Measurements from ENCODE around the gene LEMD3.

Gene LEMD3

DNA sequence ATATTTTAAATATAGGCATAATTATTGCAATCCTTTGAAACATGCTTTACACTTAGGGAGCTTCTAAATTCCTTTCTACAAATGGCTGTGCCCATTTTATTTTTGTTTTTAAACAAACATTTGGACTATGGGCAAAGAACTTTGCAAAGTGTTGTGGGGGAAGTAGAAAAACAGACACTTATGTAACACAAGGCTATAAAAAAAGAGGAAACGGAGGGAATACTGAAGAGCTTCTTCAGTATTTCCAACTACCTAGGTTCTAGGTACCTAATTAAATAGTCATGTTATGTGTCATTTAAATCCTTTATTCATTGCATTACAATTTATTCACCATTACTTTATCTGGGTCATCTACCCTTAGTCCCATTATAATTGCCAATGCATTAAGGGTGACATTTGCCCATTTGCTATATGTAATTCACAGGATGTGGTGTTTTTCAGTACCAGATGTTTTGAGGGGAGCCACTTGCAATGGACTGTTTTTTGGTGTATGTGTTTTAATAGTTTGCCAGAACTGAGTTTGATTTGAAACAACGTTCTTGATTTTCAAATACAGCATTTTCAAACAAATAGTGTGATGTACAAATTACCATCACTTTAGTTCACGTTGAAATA, 107.6 kb downstream of the LEMD3 start:
- TF ChIP-seq ZNF701 (tag by site-specific recombination; IDR thresholded peaks at IDR 0.05) (no peak), ZNF624 (tag by site-specific recombination; IDR thresholded peaks at IDR 0.05) (no peak)
- TF ChIP-seq, protein P1, sequence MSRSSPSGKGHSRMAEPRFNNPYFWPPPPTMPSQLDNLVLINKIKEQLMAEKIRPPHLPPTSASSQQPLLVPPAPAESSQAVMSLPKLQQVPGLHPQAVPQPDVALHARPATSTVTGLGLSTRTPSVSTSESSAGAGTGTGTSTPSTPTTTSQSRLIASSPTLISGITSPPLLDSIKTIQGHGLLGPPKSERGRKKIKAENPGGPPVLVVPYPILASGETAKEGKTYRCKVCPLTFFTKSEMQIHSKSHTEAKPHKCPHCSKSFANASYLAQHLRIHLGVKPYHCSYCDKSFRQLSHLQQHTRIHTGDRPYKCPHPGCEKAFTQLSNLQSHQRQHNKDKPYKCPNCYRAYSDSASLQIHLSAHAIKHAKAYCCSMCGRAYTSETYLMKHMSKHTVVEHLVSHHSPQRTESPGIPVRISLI (tag by site-specific recombination; IDR thresholded peaks at IDR 0.05) = no peak
- TF ChIP-seq, protein P2, sequence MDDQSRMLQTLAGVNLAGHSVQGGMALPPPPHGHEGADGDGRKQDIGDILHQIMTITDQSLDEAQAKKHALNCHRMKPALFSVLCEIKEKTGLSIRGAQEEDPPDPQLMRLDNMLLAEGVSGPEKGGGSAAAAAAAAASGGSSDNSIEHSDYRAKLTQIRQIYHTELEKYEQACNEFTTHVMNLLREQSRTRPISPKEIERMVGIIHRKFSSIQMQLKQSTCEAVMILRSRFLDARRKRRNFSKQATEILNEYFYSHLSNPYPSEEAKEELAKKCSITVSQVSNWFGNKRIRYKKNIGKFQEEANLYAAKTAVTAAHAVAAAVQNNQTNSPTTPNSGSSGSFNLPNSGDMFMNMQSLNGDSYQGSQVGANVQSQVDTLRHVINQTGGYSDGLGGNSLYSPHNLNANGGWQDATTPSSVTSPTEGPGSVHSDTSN (CRISPR knock-in tag; IDR thresholded peaks at IDR 0.05) = no peak
- H3K36me3 ChIP-seq (ENCODE audit: control insufficient read depth in 2 of 2, insufficient read depth in 1 of 2, low read length in 2 of 2) = no peaks in the 10 kb centered on the region
- no peak overlapping the region for H3K4me3 ChIP-seq (ENCODE audit: low read depth, low read length)
- ChIA-PET POLR2A (no interaction called here), CTCF (interaction anchor here (0.6 kb wide), 3 partner anchors 166 to 804 kb away, joined by 3 to 5 read pairs (median 3); no protein-coding TSS in a partner anchor)
- H3K4me1 ChIP-seq (ENCODE audit: control insufficient read depth, insufficient read depth, low read length) = peaks cover 25% of the 10 kb centered on the region
- no peak overlapping the region for H3K27ac ChIP-seq (ENCODE audit: extremely low read depth, low read depth, low read length)
- H3K9me3 ChIP-seq (ENCODE audit: control insufficient read depth, insufficient read depth, low read depth, low read length) = no peaks in the 10 kb centered on the region

DNA sequence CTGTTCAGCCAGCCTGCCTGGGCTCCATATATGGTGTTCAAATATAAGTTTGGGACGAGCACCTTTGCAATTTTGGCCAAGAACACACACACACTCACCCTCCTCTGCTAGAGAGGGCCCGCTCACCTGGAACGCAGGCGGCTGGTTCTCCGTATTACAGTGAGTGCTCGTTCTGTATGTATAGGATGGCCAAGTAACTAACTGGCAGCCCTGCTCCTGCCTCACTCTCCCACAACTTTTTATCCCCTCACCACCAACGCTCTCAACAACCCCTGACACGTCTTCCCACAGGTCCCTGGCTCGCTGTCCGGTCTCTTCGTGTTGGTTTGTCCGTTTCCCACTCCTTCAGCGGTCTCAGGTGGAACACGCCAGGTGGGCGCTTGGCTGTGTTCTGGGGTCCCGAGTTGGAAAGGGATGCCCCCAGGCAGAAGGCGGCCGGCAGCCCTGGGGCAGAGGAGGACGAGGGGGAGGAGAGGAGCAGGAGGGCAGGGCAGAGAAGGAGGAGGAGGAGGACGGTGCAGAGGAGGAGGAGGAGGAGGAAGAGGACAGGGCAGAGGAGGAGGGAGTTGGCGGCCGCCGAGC, 108.7 kb downstream of the LEMD3 start:
- Histone ChIP-seq H3K9me3 (ENCODE audit: control insufficient read depth, insufficient read depth, low read depth, low read length) (no peaks in the 10 kb centered on the region), H3K4me1 (ENCODE audit: control insufficient read depth, insufficient read depth, low read length) (peaks cover 25% of the 10 kb centered on the region), H3K4me3 (ENCODE audit: low read depth, low read length) (peak overlapping the region; percentile 95), H3K36me3 (ENCODE audit: control insufficient read depth in 2 of 2, insufficient read depth in 1 of 2, low read length in 2 of 2) (no peaks in the 10 kb centered on the region), H3K27ac (ENCODE audit: extremely low read depth, low read depth, low read length) (peak overlapping the region; percentile 77)
- ChIA-PET CTCF (no interaction called here), POLR2A (no interaction called here)
- TF ChIP-seq ZFHX2 (tag by site-specific recombination; conservative IDR thresholded peaks at IDR 0.05) (peak; percentile 98), ZNF157 (tag by site-specific recombination; IDR thresholded peaks at IDR 0.05) (no peak), ZNF416 (tag by site-specific recombination; IDR thresholded peaks at IDR 0.05) (no peak), ZNF658 (tag by site-specific recombination; IDR thresholded peaks at IDR 0.05) (no peak), ZNF24 (tag by site-specific recombination; IDR thresholded peaks at IDR 0.05) (no peak), ZBTB1 (tag by site-specific recombination; IDR thresholded peaks at IDR 0.05) (no peak), YY1 (tag by site-specific recombination; IDR thresholded peaks at IDR 0.05) (no peak), ZNF664 (tag by site-specific recombination; IDR thresholded peaks at IDR 0.05) (no peak), ZNF223 (tag by site-specific recombination; IDR thresholded peaks at IDR 0.05) (no peak), ZNF366 (tag by site-specific recombination; conservative IDR thresholded peaks at IDR 0.05) (no peak; the same call in 1 of the 2 replicates), ZNF140 (tag by site-specific recombination; IDR thresholded peaks at IDR 0.05) (no peak), ZNF274 (IDR thresholded peaks at IDR 0.05; ENCODE audit: low read length) (no peak), ZNF274 (tag by site-specific recombination; IDR thresholded peaks at IDR 0.05; ENCODE audit: borderline replicate concordance) (no peak), ZNF629 (tag by site-specific recombination; IDR thresholded peaks at IDR 0.05) (no peak), KLF8 (tag by site-specific recombination; IDR thresholded peaks at IDR 0.05) (no peak), ZNF169 (tag by site-specific recombination; IDR thresholded peaks at IDR 0.05) (no peak), ZNF555 (tag by site-specific recombination; conservative IDR thresholded peaks at IDR 0.05) (no peak), ZNF585B (tag by site-specific recombination; IDR thresholded peaks at IDR 0.05) (no peak)
- TF ChIP-seq, protein P3, sequence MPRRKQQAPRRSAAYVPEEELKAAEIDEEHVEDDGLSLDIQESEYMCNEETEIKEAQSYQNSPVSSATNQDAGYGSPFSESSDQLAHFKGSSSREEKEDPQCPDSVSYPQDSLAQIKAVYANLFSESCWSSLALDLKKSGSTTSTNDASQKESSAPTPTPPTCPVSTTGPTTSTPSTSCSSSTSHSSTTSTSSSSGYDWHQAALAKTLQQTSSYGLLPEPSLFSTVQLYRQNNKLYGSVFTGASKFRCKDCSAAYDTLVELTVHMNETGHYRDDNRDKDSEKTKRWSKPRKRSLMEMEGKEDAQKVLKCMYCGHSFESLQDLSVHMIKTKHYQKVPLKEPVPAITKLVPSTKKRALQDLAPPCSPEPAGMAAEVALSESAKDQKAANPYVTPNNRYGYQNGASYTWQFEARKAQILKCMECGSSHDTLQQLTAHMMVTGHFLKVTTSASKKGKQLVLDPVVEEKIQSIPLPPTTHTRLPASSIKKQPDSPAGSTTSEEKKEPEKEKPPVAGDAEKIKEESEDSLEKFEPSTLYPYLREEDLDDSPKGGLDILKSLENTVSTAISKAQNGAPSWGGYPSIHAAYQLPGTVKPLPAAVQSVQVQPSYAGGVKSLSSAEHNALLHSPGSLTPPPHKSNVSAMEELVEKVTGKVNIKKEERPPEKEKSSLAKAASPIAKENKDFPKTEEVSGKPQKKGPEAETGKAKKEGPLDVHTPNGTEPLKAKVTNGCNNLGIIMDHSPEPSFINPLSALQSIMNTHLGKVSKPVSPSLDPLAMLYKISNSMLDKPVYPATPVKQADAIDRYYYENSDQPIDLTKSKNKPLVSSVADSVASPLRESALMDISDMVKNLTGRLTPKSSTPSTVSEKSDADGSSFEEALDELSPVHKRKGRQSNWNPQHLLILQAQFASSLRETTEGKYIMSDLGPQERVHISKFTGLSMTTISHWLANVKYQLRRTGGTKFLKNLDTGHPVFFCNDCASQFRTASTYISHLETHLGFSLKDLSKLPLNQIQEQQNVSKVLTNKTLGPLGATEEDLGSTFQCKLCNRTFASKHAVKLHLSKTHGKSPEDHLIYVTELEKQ (tag by site-specific recombination; IDR thresholded peaks at IDR 0.05; ENCODE audit: borderline replicate concordance) = peak; percentile 31; the same call in 1 of the 2 replicates
- TF ChIP-seq, protein P4, sequence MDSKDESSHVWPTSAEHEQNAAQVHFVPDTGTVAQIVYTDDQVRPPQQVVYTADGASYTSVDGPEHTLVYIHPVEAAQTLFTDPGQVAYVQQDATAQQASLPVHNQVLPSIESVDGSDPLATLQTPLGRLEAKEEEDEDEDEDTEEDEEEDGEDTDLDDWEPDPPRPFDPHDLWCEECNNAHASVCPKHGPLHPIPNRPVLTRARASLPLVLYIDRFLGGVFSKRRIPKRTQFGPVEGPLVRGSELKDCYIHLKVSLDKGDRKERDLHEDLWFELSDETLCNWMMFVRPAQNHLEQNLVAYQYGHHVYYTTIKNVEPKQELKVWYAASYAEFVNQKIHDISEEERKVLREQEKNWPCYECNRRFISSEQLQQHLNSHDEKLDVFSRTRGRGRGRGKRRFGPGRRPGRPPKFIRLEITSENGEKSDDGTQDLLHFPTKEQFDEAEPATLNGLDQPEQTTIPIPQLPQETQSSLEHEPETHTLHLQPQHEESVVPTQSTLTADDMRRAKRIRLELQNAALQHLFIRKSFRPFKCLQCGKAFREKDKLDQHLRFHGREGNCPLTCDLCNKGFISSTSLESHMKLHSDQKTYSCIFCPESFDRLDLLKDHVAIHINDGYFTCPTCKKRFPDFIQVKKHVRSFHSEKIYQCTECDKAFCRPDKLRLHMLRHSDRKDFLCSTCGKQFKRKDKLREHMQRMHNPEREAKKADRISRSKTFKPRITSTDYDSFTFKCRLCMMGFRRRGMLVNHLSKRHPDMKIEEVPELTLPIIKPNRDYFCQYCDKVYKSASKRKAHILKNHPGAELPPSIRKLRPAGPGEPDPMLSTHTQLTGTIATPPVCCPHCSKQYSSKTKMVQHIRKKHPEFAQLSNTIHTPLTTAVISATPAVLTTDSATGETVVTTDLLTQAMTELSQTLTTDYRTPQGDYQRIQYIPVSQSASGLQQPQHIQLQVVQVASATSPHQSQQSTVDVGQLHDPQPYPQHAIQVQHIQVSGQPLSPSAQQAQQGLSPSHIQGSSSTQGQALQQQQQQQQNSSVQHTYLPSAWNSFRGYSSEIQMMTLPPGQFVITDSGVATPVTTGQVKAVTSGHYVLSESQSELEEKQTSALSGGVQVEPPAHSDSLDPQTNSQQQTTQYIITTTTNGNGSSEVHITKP (tag by site-specific recombination; IDR thresholded peaks at IDR 0.05) = peak; percentile 93
- TF ChIP-seq, protein P5, sequence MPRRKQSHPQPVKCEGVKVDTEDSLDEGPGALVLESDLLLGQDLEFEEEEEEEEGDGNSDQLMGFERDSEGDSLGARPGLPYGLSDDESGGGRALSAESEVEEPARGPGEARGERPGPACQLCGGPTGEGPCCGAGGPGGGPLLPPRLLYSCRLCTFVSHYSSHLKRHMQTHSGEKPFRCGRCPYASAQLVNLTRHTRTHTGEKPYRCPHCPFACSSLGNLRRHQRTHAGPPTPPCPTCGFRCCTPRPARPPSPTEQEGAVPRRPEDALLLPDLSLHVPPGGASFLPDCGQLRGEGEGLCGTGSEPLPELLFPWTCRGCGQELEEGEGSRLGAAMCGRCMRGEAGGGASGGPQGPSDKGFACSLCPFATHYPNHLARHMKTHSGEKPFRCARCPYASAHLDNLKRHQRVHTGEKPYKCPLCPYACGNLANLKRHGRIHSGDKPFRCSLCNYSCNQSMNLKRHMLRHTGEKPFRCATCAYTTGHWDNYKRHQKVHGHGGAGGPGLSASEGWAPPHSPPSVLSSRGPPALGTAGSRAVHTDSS (tag by site-specific recombination; IDR thresholded peaks at IDR 0.05) = peak; percentile 82

Measured in HEK293 (cell line).